H9 (cell line): Measurements from ENCODE around the gene HS1BP3. TPM values are rescaled to one million over a fixed set of nuclear protein-coding genes. Genes with fewer than 3 reads are reported as not detected.
A peak's percentile ranks its signal among the peaks of the same experiment; 100 is the strongest.

Experiments used
- DNase-seq: peaks from one replicate; pipeline ENCODE4 v3.0.0-alpha.2; 2017
- H2AFZ ChIP-seq: one replicate; pipeline ENCODE4 v1.6.1; 2013; ENCODE audit warnings: mild to moderate bottlenecking, low read length, control low read depth, moderate library complexity
- H2AK5ac ChIP-seq: 2 replicates; pipeline ENCODE4 v1.6.1; 2013; ENCODE audit warnings: low read length, control low read depth, mixed read lengths; ENCODE audit not compliant: insufficient read length
- H2BK120ac ChIP-seq: one replicate; pipeline ENCODE4 v1.6.1; 2013; ENCODE audit warnings: low read depth, mild to moderate bottlenecking, low read length, control low read depth, inconsistent platforms; ENCODE audit not compliant: poor library complexity, severe bottlenecking
- H2BK12ac ChIP-seq: 2 replicates; pipeline ENCODE4 v1.6.1; 2013; ENCODE audit warnings: low read length, control low read depth, mixed read lengths, low read depth; ENCODE audit not compliant: insufficient read length
- H2BK15ac ChIP-seq: 2 replicates; pipeline ENCODE4 v1.6.1; 2013; ENCODE audit warnings: low read depth, low read length, control low read depth
- H2BK20ac ChIP-seq: one replicate; pipeline ENCODE4 v1.6.1; 2013; ENCODE audit warnings: low read depth, mild to moderate bottlenecking, low read length, control low read depth, inconsistent platforms; ENCODE audit not compliant: poor library complexity, severe bottlenecking
- H2BK5ac ChIP-seq: 2 replicates; pipeline ENCODE4 v1.6.1; 2013; ENCODE audit warnings: low read length, control low read depth, mixed read lengths; ENCODE audit not compliant: insufficient read length
- H3K14ac ChIP-seq: 2 replicates; pipeline ENCODE4 v1.6.1; 2013; ENCODE audit warnings: low read length, control low read depth; ENCODE audit not compliant: insufficient read depth
- H3K18ac ChIP-seq: 2 replicates; pipeline ENCODE4 v1.6.1; 2013; ENCODE audit warnings: low read depth, mild to moderate bottlenecking, mixed read lengths, low read length, control low read depth; ENCODE audit not compliant: insufficient read length
- H3K23ac ChIP-seq: 2 replicates; pipeline ENCODE4 v1.6.1; 2013; ENCODE audit warnings: low read length, control low read depth, mixed read lengths, low read depth; ENCODE audit not compliant: insufficient read length
- H3K23me2 ChIP-seq: 2 replicates; pipeline ENCODE4 v1.6.1; 2013; ENCODE audit warnings: low read depth, mild to moderate bottlenecking, mixed read lengths, low read length, control low read depth; ENCODE audit not compliant: insufficient read length, poor library complexity, severe bottlenecking
- H3K27ac ChIP-seq: 2 replicates; pipeline ENCODE4 v1.5.1; 2013; ENCODE audit warnings: low read length, control low read depth, mixed read lengths, low read depth; ENCODE audit not compliant: insufficient read length
- H3K27me3 ChIP-seq: 2 replicates; pipeline ENCODE4 v1.6.1; 2013; ENCODE audit warnings: low read length, control low read depth, inconsistent platforms; ENCODE audit not compliant: insufficient read depth
- H3K4ac ChIP-seq: 2 replicates; pipeline ENCODE4 v1.6.1; 2013; ENCODE audit warnings: low read depth, mild to moderate bottlenecking, control low read depth, inconsistent platforms, low read length, moderate library complexity
- H3K4me1 ChIP-seq: 2 replicates; pipeline ENCODE4 v1.6.1; 2013; ENCODE audit warnings: low read length, control low read depth, inconsistent platforms; ENCODE audit not compliant: insufficient read depth
- H3K4me2 ChIP-seq: 2 replicates; pipeline ENCODE4 v1.6.1; 2013; ENCODE audit warnings: low read length, control low read depth, mixed read lengths; ENCODE audit not compliant: insufficient read length, insufficient read depth
- H3K56ac ChIP-seq: 2 replicates; pipeline ENCODE4 v1.6.1; 2013; ENCODE audit warnings: low read depth, mild to moderate bottlenecking, mixed read lengths, low read length, control low read depth; ENCODE audit not compliant: insufficient read length
- H3K79me1 ChIP-seq: 2 replicates; pipeline ENCODE4 v1.6.1; 2013; ENCODE audit warnings: low read depth, mild to moderate bottlenecking, moderate library complexity, low read length, control low read depth, inconsistent platforms; ENCODE audit not compliant: insufficient read depth, poor library complexity, severe bottlenecking
- H3K79me2 ChIP-seq: 2 replicates; pipeline ENCODE4 v1.6.1; 2013; ENCODE audit warnings: low read length, control low read depth, inconsistent platforms; ENCODE audit not compliant: insufficient read depth
- H3K9ac ChIP-seq: 2 replicates; pipeline ENCODE4 v1.6.1; 2013; ENCODE audit warnings: low read length, control low read depth, mixed read lengths; ENCODE audit not compliant: insufficient read length; ENCODE audit errors: extremely low read depth
- H3K9me3 ChIP-seq: one replicate; pipeline ENCODE4 v1.6.1; 2013; ENCODE audit warnings: low read depth, low read length, inconsistent platforms; ENCODE audit not compliant: control insufficient read depth
- H3T11ph ChIP-seq: one replicate; pipeline ENCODE4 v1.6.1; 2013; ENCODE audit warnings: mild to moderate bottlenecking, low read length, control low read depth, inconsistent platforms
- H4K20me1 ChIP-seq: one replicate; pipeline ENCODE4 v1.6.1; 2013; ENCODE audit not compliant: control insufficient read depth, insufficient read length, insufficient read depth
- H4K5ac ChIP-seq: 2 replicates; pipeline ENCODE4 v1.6.1; 2013; ENCODE audit warnings: low read depth, mild to moderate bottlenecking, mixed read lengths, low read length, control low read depth; ENCODE audit not compliant: insufficient read length
- H4K8ac ChIP-seq: replicated peaks from 2 replicates; pipeline ENCODE4 v1.6.1; 2013; ENCODE audit warnings: low read length, control low read depth, mixed read lengths, low read depth; ENCODE audit not compliant: insufficient read length
- H4K91ac ChIP-seq: 2 replicates; pipeline ENCODE4 v1.6.1; 2013; ENCODE audit warnings: low read depth, mild to moderate bottlenecking, moderate library complexity, mixed read lengths, low read length, control low read depth; ENCODE audit not compliant: insufficient read length
- H3K27ac Mint-ChIP-seq, 3 experiments: 2 replicates in 2 of 3; 3 replicates in 1 of 3; pipeline ENCODE4 v1.8.0; 2020 to 2021; ENCODE audit warnings: mixed read lengths in 3 of 3, mild to moderate bottlenecking in 1 of 3, moderate library complexity in 1 of 3
- H3K27me3 Mint-ChIP-seq: 2 replicates; pipeline ENCODE4 v1.8.0; 2021; ENCODE audit warnings: low read depth, mild to moderate bottlenecking, moderate library complexity, mixed read lengths
- H3K36me3 Mint-ChIP-seq, 3 experiments: 2 replicates in 2 of 3; 3 replicates in 1 of 3; pipeline ENCODE4 v1.8.0; 2020 to 2021; ENCODE audit warnings: low read depth in 3 of 3, mixed read lengths in 3 of 3; ENCODE audit not compliant: insufficient read depth in 1 of 3
- H3K4me1 Mint-ChIP-seq, 2 experiments: 2 replicates each; pipeline ENCODE4 v1.8.0; 2020; ENCODE audit warnings: mixed read lengths in 2 of 2
- H3K4me3 Mint-ChIP-seq, 2 experiments: 2 replicates in 1 of 2; 3 replicates in 1 of 2; pipeline ENCODE4 v1.8.0; 2020 to 2021; ENCODE audit warnings: mild to moderate bottlenecking in 2 of 2, mixed read lengths in 2 of 2, moderate library complexity in 1 of 2
- H3K9me3 Mint-ChIP-seq, 2 experiments: 2 replicates in 1 of 2; 3 replicates in 1 of 2; pipeline ENCODE4 v1.8.0; 2020; ENCODE audit warnings: mild to moderate bottlenecking in 2 of 2, mixed read lengths in 2 of 2, moderate library complexity in 1 of 2
- WGBS: extraction: QIAGEN DNeasy Blood & Tissue Kit; methylation state at CpG from one replicate; pipeline ENCODE4 v1.1.7; 2013; ENCODE audit warnings: missing lambda C conversion rate, low lambda C conversion rate, mixed read lengths; ENCODE audit not compliant: insufficient read length; ENCODE audit errors: extremely low coverage; 5-methylcytosine and 5-hydroxymethylcytosine counted together
- total RNA-seq: library from RNA; stranded (reverse); gene quantifications from 2 replicates; pipeline ENCODE4 v1.2.1, GENCODE V29; 2021
- TF ChIP-seq, protein P1 (sequence below): fragments of 200-600 bp; sonication (generic); conservative IDR thresholded peaks from 3 replicates; pipeline ENCODE4 v1.8.0; 2021; ENCODE audit warnings: antibody characterized with exemption, mild to moderate bottlenecking

HS1BP3 gene
- total RNA-seq, 1 experiment from 2014 or later = 11.1 TPM

- WGBS = no CpG with 5 or more reads among the region's 6 CpGs
- Histone ChIP-seq H4K20me1 (no peaks in the 10 kb centered on the region), H3K9ac (no peak overlapping the region), H2AFZ (no peak overlapping the region), H3K23me2 (no peaks in the 10 kb centered on the region), H3K27ac (no peak overlapping the region), H2BK120ac (no peak overlapping the region), H2BK5ac (no peak overlapping the region), H3K79me2 (no peaks in the 10 kb centered on the region), H2BK20ac (no peak overlapping the region), H4K91ac (no peak overlapping the region), H3K23ac (no peak overlapping the region), H2BK15ac (no peak overlapping the region), H4K5ac (no peak overlapping the region), H3T11ph (no peak overlapping the region), H3K14ac (no peak overlapping the region), H2BK12ac (no peak overlapping the region), H3K79me1 (no peaks in the 10 kb centered on the region), H3K4me1 (no peaks in the 10 kb centered on the region), H3K56ac (no peak overlapping the region), H3K18ac (no peak overlapping the region), H3K4ac (no peak overlapping the region), H3K9me3 (no peaks in the 10 kb centered on the region), H3K27me3 (no peaks in the 10 kb centered on the region), H3K4me2 (no peak overlapping the region), H4K8ac (no peak overlapping the region), H2AK5ac (no peak overlapping the region)
- Mint-ChIP-seq H3K36me3 (no peaks in the 10 kb centered on the region), H3K9me3 (no peaks in the 10 kb centered on the region; a peak in 1 of 5 replicates), H3K27me3 (peaks cover 1% of the 10 kb centered on the region), H3K4me3 (no peak overlapping the region), H3K27ac (peak overlapping the region in 1 of 3 experiments; percentile 79; a peak in 2 of 7 replicates), H3K4me1 (peaks cover 0 to 4% of the 10 kb centered on the region in 2 experiments; a peak in 1 of 4 replicates)
- TF ChIP-seq, protein P1, sequence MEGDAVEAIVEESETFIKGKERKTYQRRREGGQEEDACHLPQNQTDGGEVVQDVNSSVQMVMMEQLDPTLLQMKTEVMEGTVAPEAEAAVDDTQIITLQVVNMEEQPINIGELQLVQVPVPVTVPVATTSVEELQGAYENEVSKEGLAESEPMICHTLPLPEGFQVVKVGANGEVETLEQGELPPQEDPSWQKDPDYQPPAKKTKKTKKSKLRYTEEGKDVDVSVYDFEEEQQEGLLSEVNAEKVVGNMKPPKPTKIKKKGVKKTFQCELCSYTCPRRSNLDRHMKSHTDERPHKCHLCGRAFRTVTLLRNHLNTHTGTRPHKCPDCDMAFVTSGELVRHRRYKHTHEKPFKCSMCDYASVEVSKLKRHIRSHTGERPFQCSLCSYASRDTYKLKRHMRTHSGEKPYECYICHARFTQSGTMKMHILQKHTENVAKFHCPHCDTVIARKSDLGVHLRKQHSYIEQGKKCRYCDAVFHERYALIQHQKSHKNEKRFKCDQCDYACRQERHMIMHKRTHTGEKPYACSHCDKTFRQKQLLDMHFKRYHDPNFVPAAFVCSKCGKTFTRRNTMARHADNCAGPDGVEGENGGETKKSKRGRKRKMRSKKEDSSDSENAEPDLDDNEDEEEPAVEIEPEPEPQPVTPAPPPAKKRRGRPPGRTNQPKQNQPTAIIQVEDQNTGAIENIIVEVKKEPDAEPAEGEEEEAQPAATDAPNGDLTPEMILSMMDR = no peak
- DNase-seq = no peak
Measured at GRCh38 chr2:20574930-20575329, 76.0 kb downstream of the HS1BP3 start.
